HFFc6 (cell line): Measurements from ENCODE around the gene TADA2B. TPM values are rescaled to one million over a fixed set of nuclear protein-coding genes. Genes with fewer than 3 reads are reported as not detected.
A peak's percentile ranks its signal among the peaks of the same experiment; 100 is the strongest.

ENCODE experiments used
- DNase-seq: peaks from one replicate; pipeline ENCODE4 v3.0.0-alpha.2; 2018
- H3K27ac Mint-ChIP-seq: 2 replicates; pipeline ENCODE4 v1.8.0; 2020; ENCODE audit warnings: mild to moderate bottlenecking, mixed read lengths
- H3K27me3 Mint-ChIP-seq: 2 replicates; pipeline ENCODE4 v1.8.0; 2021; ENCODE audit warnings: mild to moderate bottlenecking, moderate library complexity, mixed read lengths; ENCODE audit not compliant: insufficient read depth
- H3K36me3 Mint-ChIP-seq: 2 replicates; pipeline ENCODE4 v1.8.0; 2021; ENCODE audit warnings: low read depth, mixed read lengths
- H3K4me1 Mint-ChIP-seq: 2 replicates; pipeline ENCODE4 v1.8.0; 2020; ENCODE audit warnings: low read depth, mixed read lengths
- H3K4me3 Mint-ChIP-seq: 2 replicates; pipeline ENCODE4 v1.8.0; 2020; ENCODE audit warnings: mild to moderate bottlenecking, moderate library complexity, mixed read lengths
- H3K9me3 Mint-ChIP-seq: 2 replicates; pipeline ENCODE4 v1.8.0; 2020; ENCODE audit warnings: mild to moderate bottlenecking, mixed read lengths
- total RNA-seq, 6 experiments: library from RNA; stranded (reverse); fragmentation: NEBNext Ultra II Directional; extraction: Animal tissue kit (Norgen Biotek cat#: 25700); gene quantifications; 2 replicates in 1 of 6; 3 replicates in 5 of 6; pipeline ENCODE4 v1.2.3, GENCODE V29; 2021
- TF ChIP-seq, protein P1 (sequence below): fragments of 200-600 bp; sonication (generic); IDR thresholded peaks from 2 replicates; pipeline ENCODE4 v1.5.0; 2021; ENCODE audit warnings: antibody characterized with exemption, mild to moderate bottlenecking

The TADA2B gene
- total RNA-seq, 6 experiments from 2014 or later = 15.5 to 19.9 (median 17.9) TPM

DNA sequence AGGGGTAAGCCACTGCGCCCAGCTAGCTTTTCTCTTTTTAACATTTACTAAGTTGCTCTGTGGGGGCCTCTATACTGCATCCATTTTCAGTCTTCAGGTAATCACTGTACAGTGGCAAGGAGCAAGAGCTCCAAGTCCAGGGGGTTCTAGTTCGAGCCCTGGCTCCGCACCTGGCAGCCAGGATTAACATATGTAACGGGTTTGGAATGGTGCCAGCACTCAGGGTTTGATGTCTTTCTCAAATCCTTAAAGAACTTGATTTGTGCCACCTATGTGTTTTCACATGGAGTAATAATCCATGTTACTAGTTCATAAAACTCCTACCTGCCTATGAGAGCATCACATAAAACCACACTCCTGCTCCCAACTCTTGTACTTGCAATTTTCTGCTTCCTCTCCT lies 20.2 kb downstream of the TADA2B start:
- Mint-ChIP-seq H3K4me1 (peaks cover 21% of the 10 kb centered on the region), H3K36me3 (peaks cover 34% of the 10 kb centered on the region), H3K27me3 (no peaks in the 10 kb centered on the region; the same call in 1 of the 2 replicates), H3K27ac (peak overlapping the region; percentile 31; the same call in 1 of the 2 replicates), H3K9me3 (no peaks in the 10 kb centered on the region), H3K4me3 (no peak overlapping the region)
- TF ChIP-seq, protein P1, sequence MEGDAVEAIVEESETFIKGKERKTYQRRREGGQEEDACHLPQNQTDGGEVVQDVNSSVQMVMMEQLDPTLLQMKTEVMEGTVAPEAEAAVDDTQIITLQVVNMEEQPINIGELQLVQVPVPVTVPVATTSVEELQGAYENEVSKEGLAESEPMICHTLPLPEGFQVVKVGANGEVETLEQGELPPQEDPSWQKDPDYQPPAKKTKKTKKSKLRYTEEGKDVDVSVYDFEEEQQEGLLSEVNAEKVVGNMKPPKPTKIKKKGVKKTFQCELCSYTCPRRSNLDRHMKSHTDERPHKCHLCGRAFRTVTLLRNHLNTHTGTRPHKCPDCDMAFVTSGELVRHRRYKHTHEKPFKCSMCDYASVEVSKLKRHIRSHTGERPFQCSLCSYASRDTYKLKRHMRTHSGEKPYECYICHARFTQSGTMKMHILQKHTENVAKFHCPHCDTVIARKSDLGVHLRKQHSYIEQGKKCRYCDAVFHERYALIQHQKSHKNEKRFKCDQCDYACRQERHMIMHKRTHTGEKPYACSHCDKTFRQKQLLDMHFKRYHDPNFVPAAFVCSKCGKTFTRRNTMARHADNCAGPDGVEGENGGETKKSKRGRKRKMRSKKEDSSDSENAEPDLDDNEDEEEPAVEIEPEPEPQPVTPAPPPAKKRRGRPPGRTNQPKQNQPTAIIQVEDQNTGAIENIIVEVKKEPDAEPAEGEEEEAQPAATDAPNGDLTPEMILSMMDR = no peak
- no peak for DNase-seq

- H3K4me1 Mint-ChIP-seq = peaks cover 40% of the 10 kb centered on the region
- DNase-seq = no peak
- H3K36me3 Mint-ChIP-seq = peaks cover 30% of the 10 kb centered on the region
- H3K4me3 Mint-ChIP-seq = peak overlapping the region; percentile 98
- peak overlapping the region; percentile 40; the same call in 1 of the 2 replicates for H3K27ac Mint-ChIP-seq
- H3K27me3 Mint-ChIP-seq = peaks cover 6% of the 10 kb centered on the region
- TF ChIP-seq, protein P1 = no peak
- H3K9me3 Mint-ChIP-seq = no peaks in the 10 kb centered on the region
These were observed 22.8 kb downstream of the TADA2B start for GRCh38 chr4:7066006-7066405.

GRCh38 chr4:7066493-7066892 lies 23.3 kb downstream of the TADA2B start:
- DNase-seq = no peak
- H3K27me3 Mint-ChIP-seq = peaks cover 6% of the 10 kb centered on the region
- peaks cover 26% of the 10 kb centered on the region for H3K36me3 Mint-ChIP-seq
- peak overlapping the region; percentile 98 for H3K4me3 Mint-ChIP-seq
- H3K27ac Mint-ChIP-seq = peak overlapping the region; percentile 40; the same call in 1 of the 2 replicates
- no peaks in the 10 kb centered on the region for H3K9me3 Mint-ChIP-seq
- TF ChIP-seq, protein P1 = no peak
- peaks cover 40% of the 10 kb centered on the region for H3K4me1 Mint-ChIP-seq

DNA sequence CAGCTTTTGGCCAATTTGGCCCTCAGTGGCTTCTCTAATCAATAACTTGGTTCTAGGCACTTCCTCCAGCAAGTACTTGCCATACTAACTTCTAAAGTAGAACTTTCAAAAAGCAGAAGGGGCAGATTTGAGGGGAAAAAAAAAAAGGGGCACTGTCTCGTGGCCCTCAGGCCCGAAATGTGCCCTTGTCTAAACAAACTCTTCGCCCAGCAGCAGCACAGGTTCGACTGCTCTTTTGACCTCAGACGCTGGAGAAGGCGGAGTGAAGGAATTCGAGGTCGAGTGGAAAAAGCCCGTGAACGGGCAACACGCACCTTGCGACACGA lies 23.9 kb downstream of the TADA2B start:
- peak overlapping the region; percentile 98 for H3K4me3 Mint-ChIP-seq
- TF ChIP-seq, protein P1 = no peak
- peak overlapping the region; percentile 90 for H3K27ac Mint-ChIP-seq
- peaks cover 40% of the 10 kb centered on the region for H3K4me1 Mint-ChIP-seq
- H3K36me3 Mint-ChIP-seq = peaks cover 25% of the 10 kb centered on the region
- no peak for DNase-seq
- peaks cover 6% of the 10 kb centered on the region for H3K27me3 Mint-ChIP-seq
- H3K9me3 Mint-ChIP-seq = no peaks in the 10 kb centered on the region

- Mint-ChIP-seq H3K9me3 (no peaks in the 10 kb centered on the region), H3K36me3 (peaks cover 24% of the 10 kb centered on the region), H3K4me3 (peak within 1 kb of the TSS; percentile 98), H3K27me3 (peaks cover 6% of the 10 kb centered on the region), H3K4me1 (peaks cover 40% of the 10 kb centered on the region), H3K27ac (peak within 1 kb of the TSS; percentile 92)
- peak; percentile 99 for DNase-seq
- TF ChIP-seq, protein P1 = no peak
These were observed 24.5 kb downstream of the TADA2B start, which contains the start of gene GRPEL1 for GRCh38 chr4:7067452-7068278. TSS of gene GRPEL1 (minus strand) at chr4:7068064. CDS start at chr4:7068032, 32 bp downstream.
